ENCODE measurements around the gene MSX1. TPM values are rescaled to one million over a fixed set of nuclear protein-coding genes. Genes with fewer than 3 reads are reported as not detected.
"Not testable (repeated sequence)": the region's sequence is repeated elsewhere in the genome, so short reads cannot be mapped to it uniquely, and the experiment has no call there.

Gene MSX1
- total RNA-seq, 2 experiments from 2014 or later, result 0.16 to 2.1 TPM

DNA sequence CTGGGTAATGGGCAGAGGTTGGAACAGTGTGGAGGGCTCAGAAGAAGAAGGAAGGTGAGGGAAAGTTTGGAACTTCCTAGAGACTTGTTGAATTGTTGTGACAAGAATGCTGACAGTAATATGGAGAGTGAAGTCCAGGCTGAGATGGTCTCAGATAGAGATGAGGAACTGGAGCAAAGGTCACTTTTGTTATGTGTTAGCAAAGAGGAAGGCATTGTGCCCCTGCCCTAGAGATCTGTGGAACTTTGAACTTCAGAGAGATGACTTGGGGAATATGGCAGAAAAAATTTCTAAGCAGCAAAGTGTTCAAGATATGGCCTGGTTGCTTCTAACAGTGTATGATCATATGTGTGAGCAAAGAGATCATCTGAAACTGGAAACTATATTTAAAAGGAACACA is 37.9 kb upstream of the MSX1 start:
- H2AFZ ChIP-seq (ENCODE audit: low read length), result no peak overlapping the region

DNA sequence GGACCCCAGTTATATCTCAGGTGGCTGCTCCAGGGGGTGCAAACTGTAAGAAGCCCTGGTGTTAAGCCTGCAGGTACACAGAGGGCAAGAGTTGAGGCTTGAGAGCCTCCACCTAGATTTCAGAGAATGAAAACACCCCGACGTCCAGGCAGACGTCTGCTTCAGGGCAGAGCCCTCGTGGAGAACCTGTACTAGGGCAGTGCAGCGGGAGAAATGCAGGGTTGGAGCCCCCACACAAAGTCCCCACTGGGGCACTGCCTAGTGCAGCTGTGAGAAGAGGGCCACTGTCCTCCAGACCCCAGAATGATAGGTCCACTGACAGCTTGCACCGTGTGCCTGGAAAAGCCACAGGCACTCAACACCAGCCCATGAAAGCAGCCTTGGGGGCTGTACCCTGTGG is 37.2 kb upstream of the MSX1 start:
- H3K9me2 ChIP-seq (ENCODE audit: insufficient read depth, low read length); DNase-seq (ENCODE audit: low spot score); H3K79me2 ChIP-seq (ENCODE audit: insufficient read depth, low read depth, low read length); H2AFZ ChIP-seq (ENCODE audit: low read length); BruUV-seq (replicated peaks); intact Hi-C loops (cut with micrococcal nuclease; ENCODE audit: unreplicated experiment); H3K4me2 ChIP-seq (ENCODE audit: low read length); CTCF ChIA-PET (ENCODE audit: unreplicated experiment); H3K4me3 ChIP-seq (ENCODE audit: low read depth, low read length, poor library complexity, severe bottlenecking); H4K20me1 ChIP-seq (ENCODE audit: insufficient read depth, low read length); H3K27ac ChIP-seq (ENCODE audit: low read depth, low read length, poor library complexity, severe bottlenecking); POLR2A ChIA-PET; H3K36me3 ChIP-seq (ENCODE audit: insufficient read depth, low read length); H3K4me1 ChIP-seq (ENCODE audit: insufficient read depth, low read length, poor library complexity, severe bottlenecking); H3K9me3 ChIP-seq (ENCODE audit: low read length): not testable (repeated sequence)

More for the DNA sequence above, 37.9 kb upstream of the MSX1 start:
- no peaks in the 10 kb centered on the region for H3K4me1 ChIP-seq (ENCODE audit: insufficient read depth, low read length, poor library complexity, severe bottlenecking)
- H3K36me3 ChIP-seq (ENCODE audit: insufficient read depth, low read length), result no peaks in the 10 kb centered on the region
- no peaks in the 10 kb centered on the region for H3K9me2 ChIP-seq (ENCODE audit: insufficient read depth, low read length)
- CTCF ChIA-PET (ENCODE audit: unreplicated experiment), result no interaction called here
- no peak overlapping the region for H3K27ac ChIP-seq (ENCODE audit: low read depth, low read length, poor library complexity, severe bottlenecking)
- BruUV-seq (replicated peaks), result no TSS peak
- no peak overlapping the region for H3K4me2 ChIP-seq (ENCODE audit: low read length)
- no peak for DNase-seq (ENCODE audit: low spot score)
- POLR2A ChIA-PET, result no interaction called here
- TF ChIP-seq, protein P1, sequence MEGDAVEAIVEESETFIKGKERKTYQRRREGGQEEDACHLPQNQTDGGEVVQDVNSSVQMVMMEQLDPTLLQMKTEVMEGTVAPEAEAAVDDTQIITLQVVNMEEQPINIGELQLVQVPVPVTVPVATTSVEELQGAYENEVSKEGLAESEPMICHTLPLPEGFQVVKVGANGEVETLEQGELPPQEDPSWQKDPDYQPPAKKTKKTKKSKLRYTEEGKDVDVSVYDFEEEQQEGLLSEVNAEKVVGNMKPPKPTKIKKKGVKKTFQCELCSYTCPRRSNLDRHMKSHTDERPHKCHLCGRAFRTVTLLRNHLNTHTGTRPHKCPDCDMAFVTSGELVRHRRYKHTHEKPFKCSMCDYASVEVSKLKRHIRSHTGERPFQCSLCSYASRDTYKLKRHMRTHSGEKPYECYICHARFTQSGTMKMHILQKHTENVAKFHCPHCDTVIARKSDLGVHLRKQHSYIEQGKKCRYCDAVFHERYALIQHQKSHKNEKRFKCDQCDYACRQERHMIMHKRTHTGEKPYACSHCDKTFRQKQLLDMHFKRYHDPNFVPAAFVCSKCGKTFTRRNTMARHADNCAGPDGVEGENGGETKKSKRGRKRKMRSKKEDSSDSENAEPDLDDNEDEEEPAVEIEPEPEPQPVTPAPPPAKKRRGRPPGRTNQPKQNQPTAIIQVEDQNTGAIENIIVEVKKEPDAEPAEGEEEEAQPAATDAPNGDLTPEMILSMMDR (conservative IDR thresholded peaks at IDR 0.05; ENCODE audit: low read length), result no peak
- TF ChIP-seq EZH2phosphoT487 (IDR thresholded peaks at IDR 0.05; ENCODE audit: borderline replicate concordance, low read depth, low read length), result no peak
- intact Hi-C loops (cut with micrococcal nuclease; ENCODE audit: unreplicated experiment), result no loop called here
- H3K79me2 ChIP-seq (ENCODE audit: insufficient read depth, low read depth, low read length), result no peaks in the 10 kb centered on the region
- H3K4me3 ChIP-seq (ENCODE audit: low read depth, low read length, poor library complexity, severe bottlenecking), result no peak overlapping the region
- no peaks in the 10 kb centered on the region for H3K9me3 ChIP-seq (ENCODE audit: low read length)
- no peaks in the 10 kb centered on the region for H4K20me1 ChIP-seq (ENCODE audit: insufficient read depth, low read length)

DNA sequence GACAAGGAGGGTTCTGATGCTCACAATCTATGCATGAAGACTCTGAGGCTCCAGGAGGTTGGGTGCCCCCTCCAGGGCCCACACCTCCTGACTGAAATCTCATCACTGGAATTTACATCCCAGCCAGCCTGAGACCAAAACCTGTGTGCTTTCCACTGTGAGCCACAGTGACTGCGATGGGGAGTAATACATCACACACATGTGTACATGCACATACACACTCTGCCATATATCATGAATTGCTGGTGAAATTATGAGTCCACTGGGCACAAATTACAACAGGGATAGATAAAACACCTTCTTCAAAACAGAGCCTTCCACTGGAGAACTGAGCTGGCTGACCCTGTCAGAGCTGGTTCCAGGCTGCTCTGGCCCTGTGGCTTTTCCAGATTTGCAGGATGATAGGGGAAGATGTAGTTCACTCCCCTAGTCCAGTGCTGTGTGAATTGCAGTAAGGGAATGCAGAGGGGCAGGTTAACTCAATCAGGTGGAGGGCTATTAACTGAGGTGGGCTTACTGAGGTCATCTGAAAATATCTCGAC is 35.8 kb upstream of the MSX1 start:
- POLR2A ChIA-PET, result no interaction called here
- Histone ChIP-seq H3K4me2 (ENCODE audit: low read length) (no peak overlapping the region), H3K36me3 (ENCODE audit: insufficient read depth, low read length) (no peaks in the 10 kb centered on the region), H3K9me3 (ENCODE audit: low read length) (no peaks in the 10 kb centered on the region), H4K20me1 (ENCODE audit: insufficient read depth, low read length) (no peaks in the 10 kb centered on the region), H3K4me1 (ENCODE audit: insufficient read depth, low read length, poor library complexity, severe bottlenecking) (no peaks in the 10 kb centered on the region), H2AFZ (ENCODE audit: low read length) (no peak overlapping the region), H3K9me2 (ENCODE audit: insufficient read depth, low read length) (no peaks in the 10 kb centered on the region), H3K4me3 (ENCODE audit: low read depth, low read length, poor library complexity, severe bottlenecking) (no peak overlapping the region), H3K79me2 (ENCODE audit: insufficient read depth, low read depth, low read length) (no peaks in the 10 kb centered on the region), H3K27ac (ENCODE audit: low read depth, low read length, poor library complexity, severe bottlenecking) (no peak overlapping the region)
- intact Hi-C loops (cut with micrococcal nuclease; ENCODE audit: unreplicated experiment), result no loop called here
- no TSS peak for BruUV-seq (replicated peaks)
- TF ChIP-seq EZH2phosphoT487 (IDR thresholded peaks at IDR 0.05; ENCODE audit: borderline replicate concordance, low read depth, low read length), result no peak
- TF ChIP-seq, protein P1 (conservative IDR thresholded peaks at IDR 0.05; ENCODE audit: low read length), result no peak
- CTCF ChIA-PET (ENCODE audit: unreplicated experiment), result no interaction called here
- DNase-seq (ENCODE audit: low spot score), result no peak
